Fibroblast of lung (primary cell): ENCODE data around the gene FAM162A.

Source experiments
- CTCF ChIP-seq, 2 donors: IDR thresholded peaks in 1 of 2; conservative IDR thresholded peaks in 1 of 2; 1 replicate in 1 of 2; 2 replicates in 1 of 2; pipeline ENCODE4 v1.5.1; 2011 to 2012; ENCODE audit warnings: low read length in 2 of 2, control low read depth in 1 of 2, inconsistent platforms in 1 of 2, low read depth in 1 of 2, mild to moderate bottlenecking in 1 of 2
- EZH2 ChIP-seq: IDR thresholded peaks from 2 replicates; pipeline ENCODE4 v1.5.1; 2012; ENCODE audit warnings: low read length, control low read depth, mild to moderate bottlenecking; ENCODE audit errors: missing control alignments

GRCh38 chr3:122414391-122414790, 30.4 kb downstream of the FAM162A start:
- TF ChIP-seq EZH2 (no peak), CTCF (conservative IDR thresholded peaks at IDR 0.05 in 1 of 2, IDR thresholded peaks at IDR 0.05 in 1 of 2; ENCODE audit: low read depth in 1 of 2, low read length in 2 of 2) (no peak)
